HG02870 (cell line): ENCODE results near the gene MTARC2.

Experiments
- ATAC-seq: cut with Tn5 transposase; IDR thresholded peaks from one replicate; pipeline ENCODE4 v1.9.1; 2021; ENCODE audit warnings: mild to moderate bottlenecking, moderate library complexity; ENCODE audit not compliant: unreplicated experiment

Gene MTARC2

GRCh38 chr1:220767312-220768125, 19.4 kb downstream of the MTARC2 start:
- no peak for ATAC-seq

GRCh38 chr1:220768126-220768601, 20.0 kb downstream of the MTARC2 start:
- ATAC-seq: no peak

- no peak for ATAC-seq
Measured at GRCh38 chr1:220769205-220769604, 21.1 kb downstream of the MTARC2 start.

GRCh38 chr1:220770245-220770913, 22.3 kb downstream of the MTARC2 start:
- no peak for ATAC-seq

- no peak for ATAC-seq
Measured at GRCh38 chr1:220772846-220773245, 24.7 kb downstream of the MTARC2 start.

GRCh38 chr1:220775240-220775853, 27.2 kb downstream of the MTARC2 start:
- ATAC-seq: no peak

GRCh38 chr1:220776254-220776653, 28.1 kb downstream of the MTARC2 start:
- no peak for ATAC-seq

- peak; percentile 79 for ATAC-seq
Measured at GRCh38 chr1:220776720-220777326, 28.7 kb downstream of the MTARC2 start.

- no peak for ATAC-seq
Measured at GRCh38 chr1:220783453-220783852, 35.3 kb downstream of the MTARC2 start.

GRCh38 chr1:220784751-220785150, 36.6 kb downstream of the MTARC2 start:
- no peak for ATAC-seq

- ATAC-seq: no peak
Measured at GRCh38 chr1:220785166-220786056, 37.3 kb downstream of the MTARC2 start.

GRCh38 chr1:220786057-220786336, 37.9 kb downstream of the MTARC2 start:
- ATAC-seq: no peak

- no peak for ATAC-seq
Measured at GRCh38 chr1:220786337-220787068, 38.4 kb downstream of the MTARC2 start, which contains the start of gene MTARC1. Gene MTARC1 (plus strand): TSS chr1:220786913. CDS start chr1:220786945, 32 bp downstream.

- ATAC-seq: no peak
Measured at GRCh38 chr1:220787069-220787619, 39.0 kb downstream of the MTARC2 start.

GRCh38 chr1:220788900-220789299, 40.8 kb downstream of the MTARC2 start:
- no peak for ATAC-seq

- no peak for ATAC-seq
Measured at GRCh38 chr1:220789532-220790147, 41.5 kb downstream of the MTARC2 start.

- no peak for ATAC-seq
Measured at GRCh38 chr1:220791285-220791684, 43.2 kb downstream of the MTARC2 start.

GRCh38 chr1:220791956-220792355, 43.8 kb downstream of the MTARC2 start:
- no peak for ATAC-seq

GRCh38 chr1:220796530-220796929, 48.4 kb downstream of the MTARC2 start:
- ATAC-seq: no peak
